ENCODE measurements around the gene TMEM161A.
A peak's percentile ranks its signal among the peaks of the same experiment; 100 is the strongest.
"Not testable (repeated sequence)": the region's sequence is repeated elsewhere in the genome, so short reads cannot be mapped to it uniquely, and the experiment has no call there.

Gene TMEM161A

GRCh38 chr19:19157808-19158207 lies 19.5 kb upstream of the TMEM161A start:
- no peak overlapping the region for H3K4me3 ChIP-seq (ENCODE audit: low read depth, low read length)
- DNase-seq (ENCODE audit: low read depth): no peak

GRCh38 chr19:19155495-19156219 lies 17.4 kb upstream of the TMEM161A start:
- H3K4me3 ChIP-seq (ENCODE audit: low read depth, low read length): no peak overlapping the region
- no peak for DNase-seq (ENCODE audit: low read depth)

DNA sequence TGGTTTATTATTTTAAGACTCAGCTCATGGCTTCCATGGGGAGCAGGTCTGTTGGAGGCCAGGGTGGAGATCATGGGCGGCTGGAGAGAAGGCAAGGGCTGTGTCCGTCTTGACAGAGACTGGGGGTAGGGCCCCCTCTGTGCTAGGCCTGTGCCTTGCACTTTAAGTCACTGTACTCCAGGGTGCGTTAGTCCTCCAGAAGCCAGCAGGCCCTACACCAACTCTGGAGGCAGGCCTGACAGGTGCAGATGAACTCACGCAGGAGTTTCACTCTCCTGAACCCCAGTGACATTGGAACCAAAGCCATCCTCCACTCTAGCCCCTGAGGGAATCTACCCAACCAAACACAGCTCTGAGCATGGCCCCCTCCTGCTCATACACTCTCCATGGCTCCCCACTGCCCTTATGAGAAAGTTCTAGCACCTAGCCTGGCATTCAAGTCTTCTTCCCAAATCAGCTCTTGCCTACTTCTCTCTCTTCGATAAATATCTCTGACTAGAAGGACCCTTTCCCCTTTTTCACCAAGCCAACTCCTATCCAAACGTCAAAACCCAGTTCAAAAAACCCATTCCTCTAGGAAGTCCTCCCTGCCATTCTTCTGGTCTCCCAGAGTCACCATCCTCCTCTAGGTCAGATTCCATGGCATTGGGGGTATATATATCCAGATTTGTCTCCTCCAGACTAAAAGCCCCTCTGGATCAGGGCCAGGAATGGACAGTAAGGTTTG lies 16.7 kb upstream of the TMEM161A start:
- H3K4me3 ChIP-seq (ENCODE audit: low read depth, low read length): no peak overlapping the region
- DNase-seq (ENCODE audit: low read depth): no peak

DNA sequence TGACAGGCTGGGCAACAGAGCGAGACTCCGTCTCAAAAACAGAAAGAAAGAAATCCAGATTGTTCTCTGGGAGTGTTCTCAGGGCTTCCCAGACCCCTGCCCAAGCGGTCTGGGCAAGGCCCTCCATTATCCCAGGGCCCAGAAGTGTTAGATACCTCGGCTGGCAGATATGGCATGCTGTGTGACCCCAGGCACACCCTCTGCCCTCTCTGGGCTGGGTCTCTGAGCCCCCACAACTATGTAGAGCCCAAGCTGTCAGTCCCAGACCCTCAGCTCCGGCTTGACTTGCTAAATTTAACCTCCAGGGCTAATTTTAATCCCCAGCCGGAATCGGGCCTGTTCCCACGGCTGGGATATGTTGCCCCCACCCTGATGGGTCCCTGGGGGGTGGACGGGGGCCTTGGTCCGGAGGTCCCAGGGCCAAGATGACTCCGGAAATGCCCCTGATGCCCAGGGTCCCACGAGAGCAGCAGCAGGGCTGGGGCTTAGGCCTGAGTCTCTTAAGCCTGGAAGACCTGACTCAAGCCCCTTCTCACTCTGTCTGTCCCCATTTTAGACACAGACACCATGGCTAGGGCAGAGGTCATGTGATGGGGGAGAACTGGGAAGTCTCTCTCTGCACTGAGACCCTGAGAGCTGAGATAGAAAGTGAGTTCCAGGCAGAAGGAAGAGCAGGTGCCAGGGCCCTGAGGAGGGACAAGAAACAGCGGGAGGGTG lies 14.5 kb upstream of the TMEM161A start:
- H3K4me3 ChIP-seq (ENCODE audit: low read depth, low read length): no peak overlapping the region
- DNase-seq (ENCODE audit: low read depth): no peak

GRCh38 chr19:19151418-19151817 lies 13.1 kb upstream of the TMEM161A start:
- DNase-seq (ENCODE audit: low read depth): no peak
- no peak overlapping the region for H3K4me3 ChIP-seq (ENCODE audit: low read depth, low read length)

- DNase-seq (ENCODE audit: low read depth): no peak
- H3K4me3 ChIP-seq (ENCODE audit: low read depth, low read length): no peak overlapping the region
These were observed 11.2 kb upstream of the TMEM161A start for GRCh38 chr19:19149435-19149834.

GRCh38 chr19:19148504-19148903 lies 10.2 kb upstream of the TMEM161A start:
- not testable (repeated sequence) for DNase-seq (ENCODE audit: low read depth); H3K4me3 ChIP-seq (ENCODE audit: low read depth, low read length)

- DNase-seq (ENCODE audit: low read depth): no peak
- H3K4me3 ChIP-seq (ENCODE audit: low read depth, low read length): no peak overlapping the region
These were observed 9.1 kb upstream of the TMEM161A start for GRCh38 chr19:19147344-19147743.

- no peak overlapping the region for H3K4me3 ChIP-seq (ENCODE audit: low read depth, low read length)
- no peak for DNase-seq (ENCODE audit: low read depth)
These were observed 8.6 kb upstream of the TMEM161A start for GRCh38 chr19:19146865-19147264.

- peak; percentile 8 for DNase-seq (ENCODE audit: low read depth)
- H3K4me3 ChIP-seq (ENCODE audit: low read depth, low read length): no peak overlapping the region
These were observed 7.7 kb upstream of the TMEM161A start for GRCh38 chr19:19145684-19146608.

- no peak for DNase-seq (ENCODE audit: low read depth)
- no peak overlapping the region for H3K4me3 ChIP-seq (ENCODE audit: low read depth, low read length)
These were observed 7.0 kb upstream of the TMEM161A start for GRCh38 chr19:19145281-19145680.

DNA sequence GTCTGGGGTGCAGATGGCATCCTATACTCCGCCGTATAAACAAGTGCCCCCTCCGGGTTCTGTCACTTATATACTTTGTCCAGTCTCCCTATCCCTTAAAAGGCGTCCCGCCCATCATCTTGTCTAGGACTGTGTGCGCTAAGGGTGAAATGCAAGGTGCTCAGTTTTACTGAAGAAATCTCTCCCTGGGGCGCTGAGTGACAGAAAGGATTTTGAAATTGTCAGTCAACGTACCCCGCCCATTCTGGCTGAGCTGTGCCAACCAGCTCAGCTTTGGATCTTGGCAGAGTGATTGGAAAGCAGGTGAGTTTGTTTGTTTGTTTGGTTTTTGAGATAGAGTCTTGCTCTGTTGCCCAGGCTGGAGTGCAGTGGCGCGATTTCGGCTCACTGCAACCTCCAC lies 4.1 kb upstream of the TMEM161A start:
- H3K4me3 ChIP-seq (ENCODE audit: low read depth, low read length): no peak overlapping the region
- DNase-seq (ENCODE audit: low read depth): no peak

GRCh38 chr19:19140476-19140875 lies 2.2 kb upstream of the TMEM161A start:
- no peak for DNase-seq (ENCODE audit: low read depth)
- no peak overlapping the region for H3K4me3 ChIP-seq (ENCODE audit: low read depth, low read length)

GRCh38 chr19:19139876-19140229 lies 1.6 kb upstream of the TMEM161A start:
- no peak for DNase-seq (ENCODE audit: low read depth)
- H3K4me3 ChIP-seq (ENCODE audit: low read depth, low read length): no peak overlapping the region

DNA sequence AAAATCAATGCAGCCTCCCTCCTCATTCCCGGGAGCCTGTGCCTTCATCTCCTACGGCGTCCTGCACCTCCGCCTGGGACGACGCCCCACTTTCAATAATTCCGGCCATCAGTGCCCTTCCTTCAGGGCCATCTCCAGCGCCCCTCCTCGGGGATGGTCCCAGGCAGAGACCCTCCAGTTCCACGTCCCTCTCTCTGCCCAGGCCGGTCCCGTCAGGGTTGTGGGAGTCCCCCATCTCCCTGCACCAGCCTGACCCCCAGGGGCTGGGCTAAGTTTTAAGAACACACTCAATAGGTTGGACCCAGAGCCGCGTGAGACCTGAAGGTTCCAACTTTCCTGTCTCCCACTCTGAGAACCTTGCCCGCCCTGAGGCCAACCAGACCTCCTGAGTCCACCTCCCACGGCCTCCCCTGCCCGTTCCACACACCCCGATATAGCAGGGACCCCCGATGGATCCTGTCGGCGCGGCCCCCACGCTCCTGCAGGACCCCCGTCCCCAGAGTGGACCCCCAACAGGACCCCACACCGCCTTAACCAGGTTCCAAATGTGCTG lies 646 bp downstream of the TMEM161A start:
- peak overlapping the region; percentile 98 for H3K4me3 ChIP-seq (ENCODE audit: low read depth, low read length)
- no peak for DNase-seq (ENCODE audit: low read depth)

GRCh38 chr19:19135713-19136112 lies 2.6 kb downstream of the TMEM161A start:
- H3K4me3 ChIP-seq (ENCODE audit: low read depth, low read length); DNase-seq (ENCODE audit: low read depth): not testable (repeated sequence)

DNA sequence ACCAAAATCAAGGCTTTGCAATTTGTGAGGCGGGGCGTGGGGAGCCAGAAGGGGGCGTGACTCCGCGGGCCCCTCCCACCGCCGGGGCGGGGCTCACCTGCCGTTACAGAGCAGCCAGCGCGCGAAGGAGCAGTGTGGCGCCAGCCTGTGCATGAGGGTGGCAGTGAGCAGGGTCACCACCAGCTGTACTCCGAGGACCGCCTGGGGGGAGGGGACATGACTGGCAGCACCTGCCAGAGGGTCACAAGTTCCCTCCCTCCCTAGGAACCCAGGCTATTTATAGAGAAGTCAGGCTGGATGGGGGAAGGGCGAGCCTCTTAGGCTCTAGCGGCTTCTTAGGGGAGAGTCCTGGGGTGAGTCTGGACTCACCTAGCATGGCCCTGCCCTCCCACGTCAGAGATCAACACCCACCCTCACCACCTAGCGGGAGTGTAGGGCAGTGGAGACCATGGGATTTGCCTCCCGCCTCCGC lies 3.6 kb downstream of the TMEM161A start:
- DNase-seq (ENCODE audit: low read depth): no peak
- H3K4me3 ChIP-seq (ENCODE audit: low read depth, low read length): no peak overlapping the region

GRCh38 chr19:19133985-19134384 lies 4.3 kb downstream of the TMEM161A start:
- no peak overlapping the region for H3K4me3 ChIP-seq (ENCODE audit: low read depth, low read length)
- DNase-seq (ENCODE audit: low read depth): no peak

GRCh38 chr19:19132912-19133311 lies 5.4 kb downstream of the TMEM161A start:
- DNase-seq (ENCODE audit: low read depth): no peak
- no peak overlapping the region for H3K4me3 ChIP-seq (ENCODE audit: low read depth, low read length)
